PC-9 (cell line): Measurements from ENCODE around the gene SLC35F6. TPM values are rescaled to one million over a fixed set of nuclear protein-coding genes. Genes with fewer than 3 reads are reported as not detected.
A peak's percentile ranks its signal among the peaks of the same experiment; 100 is the strongest.
"Not testable (repeated sequence)": the region's sequence is repeated elsewhere in the genome, so short reads cannot be mapped to it uniquely, and the experiment has no call there.

Source experiments
- BruUV-seq: library from RNA; stranded (reverse); fragments of 400-500 nt; replicated peaks from 2 replicates; lab custom pipeline; 2021; lab: Mats Ljungman, UMichigan
- CTCF ChIA-PET: fragments of 300-600 bp; sonication (Branson Sonifier 250); formaldehyde crosslinking; loops from one replicate; lab custom pipeline; 2022; ENCODE audit warnings: antibody characterized with exemption; lab: Charles Lee
- POLR2A ChIA-PET: fragments of 300-600 bp; sonication (Branson Sonifier 250); formaldehyde crosslinking; loops from one replicate; lab custom pipeline; 2022; ENCODE audit warnings: antibody characterized with exemption; ENCODE audit not compliant: unreplicated experiment; lab: Charles Lee
- DNase-seq, 2 experiments: peaks; one replicate each; pipeline versions ENCODE4 v3.0.0 to v3.0.0-alpha.2; 2015 to 2022; ENCODE audit warnings: mixed read lengths in 1 of 2
- H2AFZ ChIP-seq: fragments of 200-600 bp; sonication (generic); 2 replicates; pipeline ENCODE4 v1.8.1; 2017; ENCODE audit warnings: antibody characterized with exemption
- H3F3A ChIP-seq: fragments of 200-600 bp; sonication (generic); 2 replicates; pipeline ENCODE4 v1.8.1; 2017; ENCODE audit warnings: antibody characterized with exemption, mild to moderate bottlenecking, low read depth; ENCODE audit not compliant: insufficient read depth
- H3K27ac ChIP-seq: fragments of 200-600 bp; sonication (generic); 2 replicates; pipeline ENCODE4 v1.6.1; 2016; ENCODE audit warnings: mixed run types
- H3K27me3 ChIP-seq: fragments of 200-600 bp; sonication (generic); 2 replicates; pipeline ENCODE4 v1.6.1; 2016; ENCODE audit warnings: low read depth, mixed run types; ENCODE audit not compliant: insufficient read depth
- H3K36me3 ChIP-seq: fragments of 200-600 bp; sonication (generic); 2 replicates; pipeline ENCODE4 v1.6.1; 2016; ENCODE audit warnings: low read depth, mixed run types
- H3K4me1 ChIP-seq: fragments of 200-600 bp; sonication (generic); replicated peaks from 2 replicates; pipeline ENCODE4 v1.6.1; 2016; ENCODE audit warnings: mixed run types; ENCODE audit not compliant: insufficient read depth
- H3K4me2 ChIP-seq: fragments of 200-600 bp; sonication (generic); 2 replicates; pipeline ENCODE4 v1.6.1; 2017; ENCODE audit warnings: mixed run types
- H3K4me3 ChIP-seq: fragments of 200-600 bp; sonication (generic); 2 replicates; pipeline ENCODE4 v1.6.1; 2016; ENCODE audit warnings: mixed run types
- H3K79me2 ChIP-seq: fragments of 200-600 bp; sonication (generic); 2 replicates; pipeline ENCODE4 v1.6.1; 2017; ENCODE audit warnings: low read depth, mixed run types
- H3K9me2 ChIP-seq: fragments of 200-600 bp; sonication (generic); 2 replicates; pipeline ENCODE4 v1.8.1; 2017; ENCODE audit warnings: mild to moderate bottlenecking; ENCODE audit not compliant: insufficient read depth
- H3K9me3 ChIP-seq: fragments of 200-600 bp; sonication (generic); 2 replicates; pipeline ENCODE4 v1.8.1; 2016; ENCODE audit warnings: low read depth; ENCODE audit not compliant: insufficient read depth
- H4K20me1 ChIP-seq: fragments of 200-600 bp; sonication (generic); 2 replicates; pipeline ENCODE4 v1.8.1; 2017; ENCODE audit not compliant: insufficient read depth
- CTCF ChIP-seq: fragments of 200-600 bp; sonication (generic); conservative IDR thresholded peaks from 2 replicates; pipeline ENCODE4 v1.6.1; 2017; ENCODE audit warnings: mixed run types, antibody characterized with exemption, mild to moderate bottlenecking, moderate library complexity
- EZH2 ChIP-seq: fragments of 200-600 bp; sonication (generic); IDR thresholded peaks from 2 replicates; pipeline ENCODE4 v1.8.0; 2017; ENCODE audit warnings: antibody characterized with exemption, low read depth
- intact Hi-C: fragments of 100-400 bp; cut with micrococcal nuclease; formaldehyde crosslinking; loops from one replicate; pipeline ENCODE4 v1.10.0; 2022; ENCODE audit not compliant: unreplicated experiment
- total RNA-seq: library from RNA; stranded (reverse); gene quantifications from 2 replicates; pipeline ENCODE4 v1.2.3, GENCODE V29; 2021

The SLC35F6 gene
- total RNA-seq, 1 experiment from 2014 or later, result 39.1 TPM

GRCh38 chr2:26786207-26787028 lies 22.3 kb downstream of the SLC35F6 start:
- peak overlapping the region; percentile 93 for H3K4me2 ChIP-seq
- no peaks in the 10 kb centered on the region; the same call in 1 of the 2 replicates for H4K20me1 ChIP-seq
- no peak for DNase-seq
- peak overlapping the region; percentile 82 for H3K4me3 ChIP-seq
- peak overlapping the region; percentile 89 for H2AFZ ChIP-seq
- ChIA-PET CTCF (interaction anchor here (0.6 kb wide), 1 partner anchor 185 kb away, joined by 3 read pairs; no protein-coding TSS in a partner anchor), POLR2A (interaction anchor here (1.1 kb wide), 1 partner anchor 21 kb away, joined by 3 read pairs; no protein-coding TSS in a partner anchor)
- no peaks in the 10 kb centered on the region for H3K9me2 ChIP-seq
- TSS peak; percentile 40 for BruUV-seq
- H3K9me3 ChIP-seq, result no peaks in the 10 kb centered on the region
- peaks cover 25% of the 10 kb centered on the region for H3K4me1 ChIP-seq
- no peaks in the 10 kb centered on the region for H3K27me3 ChIP-seq
- H3K27ac ChIP-seq, result no peak overlapping the region
- peaks cover 52% of the 10 kb centered on the region for H3K79me2 ChIP-seq
- peaks cover 20% of the 10 kb centered on the region for H3F3A ChIP-seq
- TF ChIP-seq EZH2, result no peak
- no peak for TF ChIP-seq CTCF
- intact Hi-C loops, result no loop called here
- peaks cover 2% of the 10 kb centered on the region for H3K36me3 ChIP-seq

DNA sequence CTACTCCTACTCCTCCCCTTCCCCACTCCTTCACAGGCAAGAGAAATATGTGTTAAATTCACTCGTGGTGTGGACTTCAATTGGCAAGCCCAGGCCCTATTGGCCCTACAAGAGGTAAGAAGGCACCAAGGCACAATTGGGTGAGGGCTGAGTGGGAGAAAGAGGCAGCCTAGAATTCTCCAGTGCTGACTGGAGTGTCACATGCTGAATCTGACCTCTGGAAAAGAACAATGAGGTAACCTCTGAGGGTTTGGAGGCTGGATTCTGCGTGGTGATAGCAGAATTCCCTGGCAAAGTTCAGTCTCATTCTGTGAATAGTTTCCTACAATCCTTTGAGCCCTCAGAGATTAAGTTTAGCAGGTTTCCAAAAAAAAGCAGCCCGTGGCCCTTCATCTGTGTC lies 28.6 kb downstream of the SLC35F6 start:
- Histone ChIP-seq H3K4me3 (no peak overlapping the region), H3K9me2 (no peaks in the 10 kb centered on the region), H3K4me1 (peaks cover 5% of the 10 kb centered on the region), H2AFZ (no peak overlapping the region), H3K9me3 (no peaks in the 10 kb centered on the region), H3K36me3 (peaks cover 41% of the 10 kb centered on the region), H3K4me2 (no peak overlapping the region), H3F3A (peaks cover 6% of the 10 kb centered on the region), H3K79me2 (peaks cover 39% of the 10 kb centered on the region), H4K20me1 (no peaks in the 10 kb centered on the region; the same call in 1 of the 2 replicates), H3K27me3 (no peaks in the 10 kb centered on the region), H3K27ac (no peak overlapping the region)
- intact Hi-C loops, result no loop called here
- DNase-seq, result no peak
- POLR2A ChIA-PET, result no interaction called here
- no peak for TF ChIP-seq EZH2
- TF ChIP-seq CTCF, result no peak
- BruUV-seq, result no TSS peak
- CTCF ChIA-PET, result no interaction called here

DNA sequence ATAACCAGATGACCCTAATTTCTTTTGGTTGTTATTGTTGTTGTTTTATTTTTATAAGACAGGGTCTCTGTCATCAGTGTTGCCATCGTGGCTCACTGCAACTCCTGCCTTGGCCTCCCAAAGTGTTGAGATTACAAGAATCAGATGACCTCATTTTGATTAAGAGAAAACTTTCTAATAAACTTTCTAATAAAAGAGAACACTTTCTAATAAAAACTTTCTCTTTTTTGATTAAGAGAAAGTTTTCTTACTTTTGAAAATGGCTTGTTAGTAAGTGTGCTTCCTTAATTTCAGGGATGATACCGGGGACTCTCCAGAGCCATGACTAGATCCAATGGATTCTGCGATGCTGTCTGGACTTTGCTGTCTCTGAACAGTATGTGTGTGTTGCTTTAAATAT lies 29.4 kb downstream of the SLC35F6 start:
- peaks cover 31% of the 10 kb centered on the region for H3K79me2 ChIP-seq
- peaks cover 44% of the 10 kb centered on the region for H3K36me3 ChIP-seq
- no TSS peak for BruUV-seq
- CTCF ChIA-PET, result no interaction called here
- TF ChIP-seq CTCF (no peak), EZH2 (no peak)
- H4K20me1 ChIP-seq, result no peaks in the 10 kb centered on the region
- peaks cover 6% of the 10 kb centered on the region for H3F3A ChIP-seq
- no peak overlapping the region for H2AFZ ChIP-seq
- H3K9me2 ChIP-seq, result no peaks in the 10 kb centered on the region
- no peaks in the 10 kb centered on the region for H3K27me3 ChIP-seq
- no peak for DNase-seq
- no peak overlapping the region for H3K4me3 ChIP-seq
- intact Hi-C loops, result no loop called here
- H3K4me1 ChIP-seq, result no peaks in the 10 kb centered on the region
- no peak overlapping the region for H3K27ac ChIP-seq
- no peaks in the 10 kb centered on the region for H3K9me3 ChIP-seq
- POLR2A ChIA-PET, result no interaction called here
- H3K4me2 ChIP-seq, result no peak overlapping the region

DNA sequence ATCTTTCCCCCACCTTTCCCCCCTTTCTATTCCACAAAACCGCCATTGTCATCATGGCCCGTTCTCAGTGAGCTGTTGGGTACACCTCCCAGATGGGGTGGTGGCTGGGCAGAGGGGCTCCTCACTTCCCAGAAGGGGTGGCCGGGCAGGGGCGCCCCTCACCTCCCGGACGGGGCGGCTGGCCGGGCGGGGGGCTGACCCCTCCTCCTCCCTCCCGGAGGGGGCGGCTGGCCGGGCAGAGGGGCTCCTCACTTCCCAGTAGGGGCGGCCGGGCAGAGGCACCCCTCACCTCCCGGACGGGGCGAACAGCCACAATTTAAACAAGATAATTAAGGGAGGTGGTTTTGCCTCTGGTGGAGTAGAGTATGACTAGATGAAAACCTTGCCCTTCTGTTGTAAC lies 31.1 kb downstream of the SLC35F6 start:
- POLR2A ChIA-PET, H2AFZ ChIP-seq, H3K27ac ChIP-seq, H3K4me3 ChIP-seq, H3K4me2 ChIP-seq, DNase-seq, intact Hi-C loops, H3K9me2 ChIP-seq, H3K9me3 ChIP-seq, BruUV-seq, H4K20me1 ChIP-seq, H3K4me1 ChIP-seq, CTCF ChIA-PET, H3K27me3 ChIP-seq: not testable (repeated sequence)
- Histone ChIP-seq H3K79me2 (peaks cover 15% of the 10 kb centered on the region), H3K36me3 (peaks cover 44% of the 10 kb centered on the region), H3F3A (peaks cover 19% of the 10 kb centered on the region)
